ENCODE data around the gene CA10.

GRCh38 chr17:51995797-51996403 is 162.6 kb downstream of the CA10 start:
- TF ChIP-seq CTCF (IDR thresholded peaks at IDR 0.05) (no peak), POLR2A (IDR thresholded peaks at IDR 0.05) (no peak)

Measured in transverse colon (tissue), 3 donors.